IPS-15b (cell line): ENCODE data around the gene PDE8B.

Experiments
- H3K27me3 ChIP-seq: one replicate; pipeline ENCODE4 v1.6.1; 2013; ENCODE audit warnings: low read length; ENCODE audit not compliant: control insufficient read depth, insufficient read depth
- H3K36me3 ChIP-seq: one replicate; pipeline ENCODE4 v1.6.1; 2013; ENCODE audit warnings: low read length; ENCODE audit not compliant: control insufficient read depth, insufficient read depth
- H3K4me1 ChIP-seq: one replicate; pipeline ENCODE4 v1.6.1; 2013; ENCODE audit warnings: mild to moderate bottlenecking, low read length; ENCODE audit not compliant: control insufficient read depth, insufficient read depth
- H3K4me3 ChIP-seq: one replicate; pipeline ENCODE4 v1.5.1; 2013; ENCODE audit warnings: low read depth, low read length
- H3K9ac ChIP-seq: one replicate; pipeline ENCODE4 v1.6.1; 2013; ENCODE audit warnings: low read depth, mild to moderate bottlenecking, low read length
- H3K9me3 ChIP-seq: one replicate; pipeline ENCODE4 v1.6.1; 2013; ENCODE audit warnings: mild to moderate bottlenecking, low read length; ENCODE audit not compliant: control insufficient read depth, insufficient read depth

The PDE8B gene

DNA sequence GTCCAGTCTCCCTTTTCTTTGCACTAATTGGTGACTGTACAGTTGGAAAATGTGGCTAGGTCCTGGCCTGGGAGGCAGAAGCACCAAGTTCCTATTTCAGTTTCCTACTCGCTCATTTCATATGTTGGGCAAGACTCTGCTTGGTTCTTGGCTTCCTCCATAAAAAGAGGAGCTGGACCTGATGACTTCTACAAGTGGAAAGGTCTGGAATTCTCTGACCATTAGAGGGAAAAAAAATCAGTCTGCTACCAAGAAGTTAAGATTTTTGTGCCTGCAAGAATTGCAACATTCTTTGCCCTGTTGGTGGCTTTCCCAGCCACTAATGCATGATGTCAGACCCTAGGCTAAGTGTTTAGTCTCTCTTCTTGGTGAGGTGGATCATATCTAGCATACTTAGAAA is 190.2 kb downstream of the PDE8B start:
- no peaks in the 10 kb centered on the region for H3K4me1 ChIP-seq
- H3K36me3 ChIP-seq, result no peaks in the 10 kb centered on the region
- H3K9me3 ChIP-seq, result no peaks in the 10 kb centered on the region
- H3K9ac ChIP-seq, result no peak overlapping the region
- H3K4me3 ChIP-seq, result no peak overlapping the region
- H3K27me3 ChIP-seq, result no peaks in the 10 kb centered on the region

DNA sequence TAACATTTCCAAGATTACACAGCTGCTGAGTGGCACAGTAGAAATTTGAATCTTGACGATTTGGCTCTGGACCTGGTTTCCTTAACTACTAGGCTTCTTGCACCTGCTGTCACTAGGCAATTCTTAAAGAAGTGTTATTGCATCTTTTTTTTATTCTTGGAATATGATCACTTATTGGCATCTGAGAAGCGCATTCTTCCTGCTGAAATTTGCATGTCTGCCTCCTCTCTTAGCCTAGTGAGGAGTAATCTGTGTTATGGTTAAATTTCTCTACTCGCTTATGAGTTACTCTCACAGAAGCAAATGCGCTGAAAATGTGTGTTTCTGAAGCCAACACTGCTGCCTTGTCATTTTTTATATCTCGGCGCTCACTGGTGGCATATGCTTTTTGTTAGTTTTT is 192.3 kb downstream of the PDE8B start:
- Histone ChIP-seq H3K4me1 (no peaks in the 10 kb centered on the region), H3K36me3 (no peaks in the 10 kb centered on the region), H3K4me3 (no peak overlapping the region), H3K9me3 (no peaks in the 10 kb centered on the region), H3K27me3 (no peaks in the 10 kb centered on the region), H3K9ac (no peak overlapping the region)

DNA sequence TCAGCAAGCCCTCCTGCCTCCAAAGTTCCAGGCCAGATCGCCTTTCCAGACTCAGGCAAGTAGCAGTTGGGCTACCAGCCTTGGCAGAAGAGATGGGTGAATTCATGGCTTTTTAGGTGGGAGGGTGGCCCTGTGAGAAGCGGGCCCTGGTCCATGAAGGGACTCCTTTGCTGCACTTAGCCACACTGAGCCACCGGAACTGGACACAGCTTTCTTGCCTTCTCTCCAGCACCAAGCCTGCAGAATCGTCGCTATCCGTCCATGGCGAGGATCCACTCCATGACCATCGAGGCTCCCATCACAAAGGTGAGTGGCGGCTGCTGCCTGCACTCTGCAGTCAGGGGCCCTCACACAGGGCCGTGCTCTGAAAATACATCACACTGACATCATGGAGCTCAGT is 196.7 kb downstream of the PDE8B start:
- Histone ChIP-seq H3K36me3 (no peaks in the 10 kb centered on the region), H3K9ac (no peak overlapping the region), H3K4me3 (no peak overlapping the region), H3K4me1 (no peaks in the 10 kb centered on the region), H3K9me3 (no peaks in the 10 kb centered on the region), H3K27me3 (no peaks in the 10 kb centered on the region)

DNA sequence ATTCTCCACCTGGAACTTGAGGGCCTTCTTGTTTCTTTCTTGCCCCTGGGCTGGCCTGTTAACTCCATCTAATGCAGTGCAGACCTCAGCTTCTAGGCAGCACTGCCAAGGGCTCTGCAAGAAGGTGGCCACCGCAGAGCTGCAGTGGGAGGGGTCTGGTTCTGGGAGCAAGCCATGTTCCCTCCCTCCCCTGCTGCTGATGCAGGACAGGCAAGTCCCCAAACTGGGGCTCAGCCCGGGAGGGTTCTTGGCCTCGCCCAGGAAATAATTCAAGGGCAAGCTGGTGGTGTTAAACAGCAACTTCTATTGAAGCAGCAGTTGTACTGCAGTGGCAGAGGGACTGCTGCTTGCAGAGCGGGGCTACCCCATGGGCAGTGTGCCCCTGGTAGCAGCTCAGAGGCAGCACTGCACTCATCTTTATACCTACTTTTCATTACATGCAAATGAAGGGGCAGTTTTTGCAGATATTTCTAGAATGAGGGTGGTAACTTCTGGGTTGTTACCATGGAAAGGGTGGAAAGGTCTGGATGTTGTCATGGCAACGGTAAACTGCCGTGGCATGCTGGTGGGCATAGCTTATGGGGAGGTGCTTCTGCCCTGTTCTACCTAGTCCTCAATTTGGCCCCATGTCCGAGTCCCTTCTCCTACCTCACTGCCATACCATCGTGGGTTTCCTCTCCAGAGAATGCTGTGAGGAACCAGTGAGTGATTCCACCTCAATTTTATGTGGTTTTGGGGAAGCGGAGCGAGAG is 199.6 kb downstream of the PDE8B start:
- no peaks in the 10 kb centered on the region for H3K27me3 ChIP-seq
- H3K9me3 ChIP-seq, result no peaks in the 10 kb centered on the region
- no peaks in the 10 kb centered on the region for H3K4me1 ChIP-seq
- no peak overlapping the region for H3K4me3 ChIP-seq
- no peak overlapping the region for H3K9ac ChIP-seq
- H3K36me3 ChIP-seq, result no peaks in the 10 kb centered on the region

DNA sequence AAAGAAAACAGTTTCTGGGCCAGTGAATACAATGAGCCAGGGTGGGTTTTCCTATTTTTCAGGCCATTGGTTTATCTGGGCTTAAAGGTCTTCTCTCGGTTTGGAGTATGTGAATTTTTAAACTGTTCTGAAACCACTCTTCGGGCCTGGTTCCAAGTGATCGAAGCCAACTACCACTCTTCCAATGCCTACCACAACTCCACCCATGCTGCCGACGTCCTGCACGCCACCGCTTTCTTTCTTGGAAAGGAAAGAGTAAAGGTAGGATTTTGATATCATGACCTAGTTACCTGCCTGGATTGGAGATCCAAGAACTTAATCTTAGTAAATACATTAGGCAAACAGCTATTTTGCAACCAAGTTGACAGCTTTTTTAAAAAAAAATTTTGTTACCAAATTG is 202.6 kb downstream of the PDE8B start:
- Histone ChIP-seq H3K9me3 (no peaks in the 10 kb centered on the region), H3K4me3 (no peak overlapping the region), H3K9ac (no peak overlapping the region), H3K4me1 (no peaks in the 10 kb centered on the region), H3K27me3 (no peaks in the 10 kb centered on the region), H3K36me3 (no peaks in the 10 kb centered on the region)

DNA sequence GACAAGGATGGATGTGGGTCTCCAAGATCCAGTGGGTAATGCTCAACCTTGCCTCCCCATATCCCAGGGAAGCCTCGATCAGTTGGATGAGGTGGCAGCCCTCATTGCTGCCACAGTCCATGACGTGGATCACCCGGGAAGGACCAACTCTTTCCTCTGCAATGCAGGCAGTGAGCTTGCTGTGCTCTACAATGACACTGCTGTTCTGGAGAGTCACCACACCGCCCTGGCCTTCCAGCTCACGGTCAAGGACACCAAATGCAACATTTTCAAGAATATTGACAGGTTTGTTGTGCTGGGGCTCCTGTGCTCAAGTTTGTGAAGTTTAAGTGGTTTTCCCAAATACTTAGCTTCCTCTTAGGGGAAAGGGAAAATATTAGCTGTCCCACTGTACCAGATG is 207.7 kb downstream of the PDE8B start:
- no peak overlapping the region for H3K9ac ChIP-seq
- H3K4me3 ChIP-seq, result no peak overlapping the region
- no peaks in the 10 kb centered on the region for H3K9me3 ChIP-seq
- H3K36me3 ChIP-seq, result no peaks in the 10 kb centered on the region
- H3K4me1 ChIP-seq, result no peaks in the 10 kb centered on the region
- no peaks in the 10 kb centered on the region for H3K27me3 ChIP-seq

DNA sequence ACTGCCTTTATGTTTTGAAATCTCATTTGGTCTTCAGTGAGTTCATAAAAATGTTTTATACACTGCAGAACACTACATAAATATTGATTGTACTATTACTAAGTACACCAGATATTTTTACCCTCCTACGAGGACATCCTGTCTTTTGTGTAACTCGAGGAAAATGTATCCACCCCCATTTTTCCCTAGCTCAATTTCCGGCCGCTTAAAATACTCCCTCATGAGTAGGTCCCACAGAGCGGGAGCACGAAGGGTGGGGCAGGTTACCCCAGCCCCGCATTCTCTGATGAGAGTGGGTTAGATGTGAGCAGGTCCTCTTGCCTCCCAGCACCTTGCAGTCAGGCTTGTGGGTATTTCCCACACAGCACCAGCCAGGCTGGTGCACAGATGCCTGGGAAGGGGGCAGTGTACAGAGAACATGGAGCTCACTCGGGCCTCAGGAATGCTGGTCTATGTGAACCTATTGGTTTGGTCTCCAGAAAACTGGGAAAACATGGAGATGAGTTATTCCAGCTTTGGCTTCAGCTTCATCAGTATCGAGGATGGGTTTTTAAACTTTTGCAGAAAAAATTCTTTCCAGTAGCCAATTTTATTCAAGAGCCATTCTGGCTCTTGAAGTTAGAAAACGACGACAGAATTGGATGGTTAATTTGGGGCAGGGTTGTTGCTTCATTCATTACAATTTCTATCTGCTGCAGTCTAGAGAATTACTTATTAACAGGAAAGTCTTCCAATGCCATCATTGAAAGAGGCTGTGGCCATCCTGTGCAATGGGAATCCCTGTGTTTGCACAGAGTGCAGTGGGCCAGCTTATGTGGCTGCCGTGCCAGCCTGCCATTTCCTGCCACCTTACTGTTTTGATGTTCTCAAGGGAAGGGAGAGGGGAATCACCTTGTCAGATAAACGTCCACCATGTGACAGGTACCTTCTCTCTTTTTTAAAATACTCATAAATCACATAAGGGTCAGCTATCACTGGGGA is 208.4 kb downstream of the PDE8B start:
- H3K36me3 ChIP-seq, result no peaks in the 10 kb centered on the region
- H3K9ac ChIP-seq, result no peak overlapping the region
- no peaks in the 10 kb centered on the region for H3K4me1 ChIP-seq
- H3K9me3 ChIP-seq, result no peaks in the 10 kb centered on the region
- H3K27me3 ChIP-seq, result no peaks in the 10 kb centered on the region
- H3K4me3 ChIP-seq, result no peak overlapping the region

DNA sequence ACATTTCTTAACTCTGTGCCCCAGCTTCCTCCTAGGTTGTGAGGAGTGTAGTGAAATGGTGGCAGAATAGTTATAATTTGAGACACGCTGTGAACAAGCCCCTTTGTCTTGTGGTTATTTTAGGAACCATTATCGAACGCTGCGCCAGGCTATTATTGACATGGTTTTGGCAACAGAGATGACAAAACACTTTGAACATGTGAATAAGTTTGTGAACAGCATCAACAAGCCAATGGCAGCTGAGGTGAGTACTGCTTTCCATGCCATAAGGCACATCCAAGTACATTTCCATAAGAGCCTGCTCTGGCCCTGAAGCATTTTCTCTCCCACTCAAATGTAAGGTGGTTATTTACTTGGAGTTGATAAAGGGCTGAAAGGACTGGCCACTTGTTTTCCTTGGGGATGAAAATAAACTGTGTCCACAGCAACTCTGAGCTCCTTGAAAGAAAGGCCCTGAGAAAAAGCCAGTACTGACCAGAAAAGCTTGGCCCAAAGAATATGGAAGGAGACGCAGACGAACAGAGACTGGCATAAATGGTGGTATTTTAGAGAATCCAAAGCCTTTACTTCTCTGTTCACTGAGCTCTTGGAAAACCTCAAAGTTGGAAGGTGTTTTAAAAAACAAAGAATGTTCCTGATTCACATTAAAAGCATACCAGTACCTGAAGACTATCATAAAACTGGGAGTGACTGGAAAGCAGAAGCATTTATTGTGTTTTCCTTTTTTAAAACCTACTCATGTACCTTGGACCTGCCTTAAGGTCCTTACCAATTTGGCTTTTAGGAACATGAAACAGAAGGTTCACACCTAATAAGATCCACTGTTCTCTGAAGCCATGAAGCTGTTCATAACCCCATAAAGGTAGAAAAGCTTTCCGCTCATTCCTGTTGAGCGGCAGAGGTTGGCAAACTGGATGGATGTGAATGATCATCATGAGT is 209.4 kb downstream of the PDE8B start:
- no peaks in the 10 kb centered on the region for H3K4me1 ChIP-seq
- no peaks in the 10 kb centered on the region for H3K27me3 ChIP-seq
- H3K4me3 ChIP-seq, result no peak overlapping the region
- no peaks in the 10 kb centered on the region for H3K9me3 ChIP-seq
- H3K9ac ChIP-seq, result no peak overlapping the region
- H3K36me3 ChIP-seq, result no peaks in the 10 kb centered on the region

DNA sequence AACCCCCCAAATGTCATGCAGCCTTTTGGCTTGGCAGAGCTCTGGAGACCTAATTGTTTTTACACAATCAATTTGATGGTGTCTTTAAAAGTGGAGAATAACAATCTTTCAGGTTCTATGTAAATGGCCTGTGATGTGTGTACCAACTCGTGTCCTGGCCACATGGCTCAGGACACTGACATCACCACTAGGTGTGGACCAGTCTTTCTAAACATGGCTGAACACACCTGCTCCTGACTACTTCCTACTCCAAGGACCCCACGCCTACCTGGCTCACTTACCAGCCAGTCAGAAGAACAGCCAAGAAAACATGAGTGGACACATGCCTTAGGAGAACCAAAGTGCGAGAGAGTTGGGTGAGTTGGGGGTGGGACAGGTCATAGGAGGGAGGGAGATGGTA is 210.5 kb downstream of the PDE8B start:
- H3K9me3 ChIP-seq, result no peaks in the 10 kb centered on the region
- no peak overlapping the region for H3K9ac ChIP-seq
- no peaks in the 10 kb centered on the region for H3K36me3 ChIP-seq
- no peaks in the 10 kb centered on the region for H3K27me3 ChIP-seq
- H3K4me1 ChIP-seq, result no peaks in the 10 kb centered on the region
- H3K4me3 ChIP-seq, result no peak overlapping the region

DNA sequence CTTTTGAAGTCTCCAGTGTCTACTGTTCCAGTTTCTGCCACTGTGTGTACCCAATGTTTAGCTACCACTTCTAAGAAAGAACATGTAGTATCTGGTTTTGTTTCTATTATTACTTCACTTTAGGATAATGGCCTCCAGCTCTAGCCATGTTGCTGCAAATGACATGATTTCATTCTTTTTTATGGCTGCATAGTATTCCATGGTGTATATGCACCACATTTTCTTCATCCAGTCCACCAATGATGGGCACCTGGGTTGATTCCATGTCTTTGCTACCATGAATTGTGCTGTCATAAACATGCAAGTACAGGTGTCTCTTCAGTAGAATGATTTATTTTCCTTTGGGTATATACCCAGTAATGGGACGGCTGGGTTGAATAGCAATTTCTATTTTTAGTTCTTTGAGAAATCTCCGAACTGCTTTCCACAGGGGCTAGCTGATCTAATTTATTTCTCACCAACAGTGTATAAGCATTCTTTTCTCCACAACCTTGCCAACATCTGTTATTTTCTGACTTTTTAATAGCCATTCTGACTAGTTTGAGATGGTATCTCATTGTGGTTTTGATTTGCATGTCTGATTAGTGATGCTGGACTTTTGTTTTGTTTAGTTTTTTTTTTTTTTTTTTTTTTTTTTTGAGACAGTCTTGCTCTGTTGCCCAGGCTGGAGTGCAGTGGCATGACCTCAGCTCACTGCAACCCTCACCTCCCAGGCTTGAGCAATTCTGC is 212.7 kb downstream of the PDE8B start:
- H3K4me1 ChIP-seq, result no peaks in the 10 kb centered on the region
- no peak overlapping the region for H3K9ac ChIP-seq
- no peaks in the 10 kb centered on the region for H3K36me3 ChIP-seq
- H3K4me3 ChIP-seq, result no peak overlapping the region
- H3K9me3 ChIP-seq, result no peaks in the 10 kb centered on the region
- H3K27me3 ChIP-seq, result no peaks in the 10 kb centered on the region

DNA sequence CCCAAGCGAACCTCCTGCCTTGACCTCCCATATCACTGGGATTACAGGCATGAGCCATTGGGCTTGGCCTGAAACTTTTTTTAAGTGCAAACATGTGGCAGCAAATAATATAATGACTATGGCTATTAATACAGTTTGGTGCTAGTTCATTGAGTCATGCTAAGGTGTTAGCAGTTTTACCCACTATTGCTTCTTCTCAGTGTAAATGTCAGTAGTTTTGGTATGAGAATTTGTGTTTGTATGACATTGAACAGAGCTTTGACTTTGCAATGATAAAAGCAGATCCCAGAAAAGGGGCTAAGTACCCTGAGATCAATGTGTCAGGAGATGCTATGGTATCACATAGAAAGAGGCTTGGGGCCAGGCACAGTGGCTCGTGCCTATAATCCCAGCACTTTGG is 214.4 kb downstream of the PDE8B start:
- Histone ChIP-seq H3K36me3 (no peaks in the 10 kb centered on the region), H3K4me1 (no peaks in the 10 kb centered on the region)

More for the DNA sequence above, 214.4 kb downstream of the PDE8B start:
- no peak overlapping the region for H3K9ac ChIP-seq
- no peak overlapping the region for H3K4me3 ChIP-seq
- no peaks in the 10 kb centered on the region for H3K27me3 ChIP-seq
- H3K9me3 ChIP-seq, result no peaks in the 10 kb centered on the region
